Thoracic aorta (tissue), 2 donors: ENCODE results near the gene ADCY3. TPM values are rescaled to one million over a fixed set of nuclear protein-coding genes. Genes with fewer than 3 reads are reported as not detected.
"Not testable (repeated sequence)": the region's sequence is repeated elsewhere in the genome, so short reads cannot be mapped to it uniquely, and the experiment has no call there.

Experiments used
- ATAC-seq: fragments of 150-250 bp; one replicate; pipeline ENCODE4 v1.8.0; 2017; ENCODE audit warnings: low read depth; ENCODE audit not compliant: insufficient number of reproducible peaks, low FRiP score
- DNase-seq: peaks from one replicate; pipeline ENCODE4 v3.0.0-alpha.2; 2020; ENCODE audit warnings: low spot score
- H3K27ac ChIP-seq, 2 donors: fragments of 200-600 bp; sonication (generic); 1 replicate in 1 of 2; 2 replicates in 1 of 2; pipeline ENCODE4 v1.5.1; 2016; ENCODE audit warnings: mild to moderate bottlenecking in 2 of 2, moderate library complexity in 2 of 2
- H3K27me3 ChIP-seq: fragments of 200-600 bp; sonication (generic); replicated peaks from 2 replicates; pipeline ENCODE4 v1.6.0; 2016; ENCODE audit warnings: mild to moderate bottlenecking; ENCODE audit not compliant: insufficient read depth
- H3K36me3 ChIP-seq: fragments of 200-600 bp; sonication (generic); one replicate; pipeline ENCODE4 v1.5.1; 2016
- H3K4me1 ChIP-seq, 2 donors: fragments of 200-600 bp; sonication (generic); 1 replicate in 1 of 2; 2 replicates in 1 of 2; pipeline versions ENCODE4 v1.5.1 to v1.6.0; 2016; ENCODE audit warnings: low read depth in 2 of 2, mild to moderate bottlenecking in 1 of 2; ENCODE audit not compliant: control insufficient read depth in 1 of 2
- H3K4me3 ChIP-seq: fragments of 200-600 bp; sonication (generic); 2 replicates; pipeline ENCODE4 v1.5.1; 2016; ENCODE audit warnings: mild to moderate bottlenecking
- H3K9me3 ChIP-seq: fragments of 200-600 bp; sonication (generic); 2 replicates; pipeline ENCODE4 v1.5.1; 2016
- total RNA-seq, 2 donors: library from RNA; depleted of rRNA; stranded (reverse); fragments of >200 nt; gene quantifications; one replicate each; pipeline versions ENCODE4 v1.1.0 to v1.2.3, GENCODE V29; 2016
- TF ChIP-seq, protein P1 (sequence below): fragments of 200-600 bp; sonication (generic); IDR thresholded peaks from one replicate; pipeline ENCODE4 v1.5.1; 2019; ENCODE audit warnings: antibody characterized with exemption

The ADCY3 gene
- total RNA-seq, 2 donors from 2014 or later: 51.9 to 78.9 TPM

DNA sequence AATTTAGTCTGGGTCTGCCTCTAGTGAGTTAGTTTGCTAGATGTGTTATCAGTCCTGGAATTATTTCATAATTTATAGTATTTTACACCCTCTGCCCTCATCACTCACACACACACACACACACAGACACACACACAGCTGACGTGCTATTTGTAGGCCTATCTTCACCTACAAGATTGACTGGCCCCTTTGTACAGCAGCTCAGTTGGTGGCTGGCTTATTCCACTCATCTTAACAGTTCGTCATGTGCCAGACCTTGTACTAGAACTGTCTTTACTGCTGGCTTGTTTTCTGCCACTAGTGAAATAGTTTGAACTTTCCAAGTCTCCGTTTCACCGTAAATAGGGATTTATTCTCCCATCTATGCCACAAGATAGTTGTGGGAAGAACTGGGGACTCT lies 105.5 kb downstream of the ADCY3 start:
- TF ChIP-seq, protein P1, sequence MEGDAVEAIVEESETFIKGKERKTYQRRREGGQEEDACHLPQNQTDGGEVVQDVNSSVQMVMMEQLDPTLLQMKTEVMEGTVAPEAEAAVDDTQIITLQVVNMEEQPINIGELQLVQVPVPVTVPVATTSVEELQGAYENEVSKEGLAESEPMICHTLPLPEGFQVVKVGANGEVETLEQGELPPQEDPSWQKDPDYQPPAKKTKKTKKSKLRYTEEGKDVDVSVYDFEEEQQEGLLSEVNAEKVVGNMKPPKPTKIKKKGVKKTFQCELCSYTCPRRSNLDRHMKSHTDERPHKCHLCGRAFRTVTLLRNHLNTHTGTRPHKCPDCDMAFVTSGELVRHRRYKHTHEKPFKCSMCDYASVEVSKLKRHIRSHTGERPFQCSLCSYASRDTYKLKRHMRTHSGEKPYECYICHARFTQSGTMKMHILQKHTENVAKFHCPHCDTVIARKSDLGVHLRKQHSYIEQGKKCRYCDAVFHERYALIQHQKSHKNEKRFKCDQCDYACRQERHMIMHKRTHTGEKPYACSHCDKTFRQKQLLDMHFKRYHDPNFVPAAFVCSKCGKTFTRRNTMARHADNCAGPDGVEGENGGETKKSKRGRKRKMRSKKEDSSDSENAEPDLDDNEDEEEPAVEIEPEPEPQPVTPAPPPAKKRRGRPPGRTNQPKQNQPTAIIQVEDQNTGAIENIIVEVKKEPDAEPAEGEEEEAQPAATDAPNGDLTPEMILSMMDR: no peak
- Histone ChIP-seq H3K4me3 (no peak overlapping the region), H3K9me3 (no peaks in the 10 kb centered on the region), H3K27ac (no peak overlapping the region), H3K36me3 (no peaks in the 10 kb centered on the region), H3K4me1 (no peaks in the 10 kb centered on the region), H3K27me3 (no peaks in the 10 kb centered on the region)
- ATAC-seq (no peak), DNase-seq (no peak)

DNA sequence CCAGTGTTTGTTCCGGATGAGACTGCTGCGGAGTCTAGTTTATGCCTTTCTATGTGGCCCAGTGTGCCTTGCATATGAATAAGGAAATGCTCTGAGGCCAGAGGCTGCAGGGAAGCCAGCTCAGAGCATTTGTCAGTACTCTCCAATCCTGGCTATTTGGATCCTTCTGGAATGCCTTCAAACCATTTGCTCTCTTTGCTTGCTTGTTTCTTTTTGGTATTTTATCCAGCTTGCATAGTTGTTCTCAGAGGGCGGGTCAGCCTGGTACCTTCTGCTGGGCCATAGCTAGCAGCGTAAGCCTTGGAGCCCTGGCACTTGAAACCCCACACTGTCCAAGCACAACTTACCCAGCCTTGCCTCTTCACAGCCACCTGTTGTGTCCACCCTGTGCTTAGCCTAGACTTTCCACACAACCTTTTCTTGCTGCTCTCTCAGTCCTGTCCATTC lies 106.3 kb downstream of the ADCY3 start:
- H3K27me3 ChIP-seq: no peaks in the 10 kb centered on the region
- H3K36me3 ChIP-seq: no peaks in the 10 kb centered on the region
- TF ChIP-seq, protein P1: no peak
- H3K4me3 ChIP-seq: no peak overlapping the region
- DNase-seq: no peak
- no peaks in the 10 kb centered on the region for H3K9me3 ChIP-seq
- no peak for ATAC-seq
- H3K27ac ChIP-seq: no peak overlapping the region
- no peaks in the 10 kb centered on the region for H3K4me1 ChIP-seq

DNA sequence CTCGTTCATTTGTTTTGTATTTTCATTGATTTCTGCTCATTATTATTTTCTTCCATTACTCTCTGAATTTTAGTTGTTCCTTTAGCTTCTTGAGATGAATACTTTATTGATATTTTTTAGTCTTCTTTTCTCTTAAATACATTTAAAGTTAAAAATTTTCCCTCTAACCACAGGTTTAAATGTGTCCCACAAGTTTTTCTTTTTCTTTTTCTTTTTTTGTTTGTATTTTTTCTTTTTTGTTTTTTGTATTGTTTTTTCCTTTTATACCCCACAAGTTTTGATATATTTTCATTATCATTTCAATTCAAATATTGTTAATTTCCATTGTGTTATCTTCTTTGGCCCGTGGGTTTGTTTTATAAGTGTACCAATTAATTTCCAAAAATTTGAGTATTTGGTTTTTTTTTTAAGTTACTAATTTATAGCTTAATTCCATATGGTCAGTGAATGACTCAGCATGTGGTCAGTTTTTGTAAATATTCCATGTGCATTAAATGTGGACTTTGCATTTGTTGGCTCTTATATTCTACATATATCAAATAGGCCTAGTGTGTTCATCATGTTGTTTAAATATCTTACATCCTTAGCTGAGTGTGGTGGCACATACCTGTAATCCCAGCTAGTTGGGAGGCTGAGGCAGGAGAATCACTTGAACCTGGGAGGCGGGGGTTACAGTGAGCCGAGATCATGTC lies 110.6 kb downstream of the ADCY3 start:
- Histone ChIP-seq H3K27me3 (no peaks in the 10 kb centered on the region), H3K9me3 (peaks cover 5% of the 10 kb centered on the region), H3K27ac (no peak overlapping the region), H3K4me1 (no peaks in the 10 kb centered on the region), H3K36me3 (no peaks in the 10 kb centered on the region), H3K4me3 (no peak overlapping the region)
- DNase-seq: no peak
- no peak for ATAC-seq
- TF ChIP-seq, protein P1: no peak

DNA sequence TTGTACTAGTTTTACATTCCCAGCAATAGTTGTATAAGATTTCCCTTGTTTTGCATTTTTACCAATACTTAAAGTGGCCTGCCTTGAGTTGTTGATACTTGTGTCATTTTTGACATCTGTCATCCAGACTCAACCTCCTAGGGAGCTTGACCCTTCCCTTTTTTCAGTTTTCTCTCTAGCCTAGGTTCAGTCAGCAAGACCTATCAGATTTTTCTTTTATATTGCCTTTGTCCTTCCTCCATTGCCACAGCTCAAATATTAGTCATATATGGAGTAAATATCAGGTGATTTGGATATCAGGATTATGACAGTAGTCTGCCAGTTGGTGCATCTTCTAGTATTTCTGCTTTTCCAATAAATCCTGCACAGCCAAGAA lies 113.4 kb downstream of the ADCY3 start:
- H3K27ac ChIP-seq: no peak overlapping the region

DNA sequence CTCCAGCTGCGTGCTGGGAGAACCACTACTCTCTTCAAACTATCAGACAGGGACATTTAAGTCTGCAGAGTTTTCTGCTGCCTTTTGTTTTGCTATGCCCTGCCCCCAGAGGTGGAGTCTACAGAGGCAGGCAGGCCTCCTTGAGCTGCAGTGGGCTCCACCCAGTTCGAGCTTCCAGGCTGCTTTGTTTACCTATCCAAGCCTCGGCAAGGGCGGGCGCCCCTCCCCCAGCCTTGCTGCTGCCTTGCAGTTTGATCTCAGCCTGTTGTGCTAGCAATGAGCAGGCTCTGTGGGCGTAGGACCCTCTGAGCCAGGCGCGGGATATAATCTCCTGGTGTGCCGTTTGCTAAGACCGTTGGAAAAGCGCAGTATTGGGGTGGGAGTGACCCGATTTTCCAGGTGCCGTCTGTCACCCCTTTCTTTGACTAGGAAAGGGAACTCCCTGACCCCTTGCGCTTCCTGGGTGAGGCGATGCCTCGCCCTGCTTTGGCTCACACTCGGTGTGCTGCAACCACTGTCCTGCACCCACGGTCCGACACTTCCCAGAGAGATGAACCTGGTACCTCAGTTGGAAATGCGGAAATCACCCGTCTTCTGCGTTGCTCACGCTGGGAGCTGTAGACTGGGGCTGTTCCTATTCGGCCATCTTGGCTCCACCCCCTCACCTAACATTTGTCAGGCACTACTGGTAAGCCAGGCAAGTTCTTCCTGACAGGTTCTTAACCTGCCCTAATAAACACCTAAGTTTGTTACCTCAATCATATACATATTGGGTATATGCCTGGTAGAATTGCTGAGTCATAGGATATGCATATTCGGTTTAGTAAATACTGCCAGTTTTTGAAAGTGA lies 114.0 kb downstream of the ADCY3 start:
- H3K9me3 ChIP-seq: not testable (repeated sequence)

More for the DNA sequence above, 113.4 kb downstream of the ADCY3 start:
- ATAC-seq: no peak
- Histone ChIP-seq H3K4me1 (no peaks in the 10 kb centered on the region), H3K27me3 (no peaks in the 10 kb centered on the region), H3K4me3 (no peak overlapping the region), H3K36me3 (no peaks in the 10 kb centered on the region), H3K9me3 (peaks cover 5% of the 10 kb centered on the region)
- TF ChIP-seq, protein P1: no peak
- DNase-seq: no peak

DNA sequence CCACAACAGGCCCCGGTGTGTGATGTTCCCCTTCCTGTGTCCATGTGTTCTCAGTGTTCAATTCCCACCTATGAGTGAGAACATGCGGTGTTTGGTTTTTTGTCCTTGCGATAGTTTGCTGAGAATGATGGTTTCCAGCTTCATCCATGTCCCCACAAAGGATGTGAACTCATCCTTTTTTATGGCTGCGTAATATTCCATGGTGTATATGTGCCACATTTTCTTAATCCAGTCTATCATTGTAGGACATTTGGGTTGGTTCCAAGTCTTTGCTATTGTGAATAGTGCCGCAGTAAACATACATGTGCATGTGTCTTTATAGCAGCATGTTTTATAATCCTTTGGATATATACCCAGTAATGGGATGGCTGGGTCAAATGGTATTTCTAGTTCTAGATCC lies 119.5 kb downstream of the ADCY3 start:
- H3K36me3 ChIP-seq, H3K9me3 ChIP-seq, H3K4me3 ChIP-seq, ATAC-seq, H3K27me3 ChIP-seq, H3K27ac ChIP-seq, H3K4me1 ChIP-seq, DNase-seq: not testable (repeated sequence)

More for the DNA sequence above, 114.0 kb downstream of the ADCY3 start:
- DNase-seq, H3K27ac ChIP-seq, H3K36me3 ChIP-seq, H3K4me1 ChIP-seq, ATAC-seq, H3K27me3 ChIP-seq, H3K4me3 ChIP-seq: not testable (repeated sequence)
